Naive thymus-derived CD4-positive, alpha-beta T cell (primary cell): ENCODE measurements around the gene LRRC55. TPM values are rescaled to one million over a fixed set of nuclear protein-coding genes. Genes with fewer than 3 reads are reported as not detected.
A peak's percentile ranks its signal among the peaks of the same experiment; 100 is the strongest.

ENCODE experiments used
- ATAC-seq: fragments of 150-1000 bp; cut with Tn5 transposase; 2 replicates; pipeline ENCODE4 v1.10.0; 2021; ENCODE audit warnings: mild to moderate bottlenecking, moderate library complexity
- CTCF ChIA-PET: fragments of 350-600 bp; sonication (Branson Sonifier 250); formaldehyde crosslinking; loops from one replicate; lab custom pipeline; 2021; ENCODE audit warnings: antibody characterized with exemption; lab: Charles Lee
- POLR2A ChIA-PET: fragments of 350-600 bp; sonication (Branson Sonifier 250); formaldehyde crosslinking; loops from one replicate; lab custom pipeline; 2021; ENCODE audit warnings: antibody characterized with exemption, inconsistent platforms; lab: Charles Lee
- DNase-seq, 9 donors: peaks; one replicate each; pipeline versions ENCODE4 v3.0.0 to v3.0.0-alpha.2; 2020 to 2022; ENCODE audit warnings: mixed read lengths in 1 of 9
- H3K27ac ChIP-seq: one replicate; pipeline ENCODE4 v1.7.0; 2013; ENCODE audit warnings: mild to moderate bottlenecking, low read depth, low read length, moderate library complexity
- H3K27me3 ChIP-seq, 2 donors: one replicate each; pipeline ENCODE4 v1.7.0; 2013; ENCODE audit warnings: low read length in 2 of 2, mild to moderate bottlenecking in 2 of 2, moderate library complexity in 2 of 2; ENCODE audit not compliant: control insufficient read depth in 2 of 2, insufficient read depth in 2 of 2
- H3K36me3 ChIP-seq, 3 experiments: 1 replicate in 2 of 3; 2 replicates in 1 of 3; pipeline ENCODE4 v1.7.0; 2013; ENCODE audit warnings: low read length in 3 of 3, mild to moderate bottlenecking in 3 of 3, moderate library complexity in 1 of 3; ENCODE audit not compliant: insufficient read depth in 3 of 3, control insufficient read depth in 2 of 3
- H3K4me1 ChIP-seq, 2 donors: one replicate each; pipeline ENCODE4 v1.7.0; 2013; ENCODE audit warnings: low read length in 2 of 2, mild to moderate bottlenecking in 2 of 2, moderate library complexity in 1 of 2; ENCODE audit not compliant: control insufficient read depth in 2 of 2, insufficient read depth in 2 of 2
- H3K4me3 ChIP-seq: 2 replicates; pipeline ENCODE4 v1.7.0; 2013; ENCODE audit warnings: mild to moderate bottlenecking, low read length
- H3K9me3 ChIP-seq, 3 experiments: 1 replicate in 2 of 3; 2 replicates in 1 of 3; pipeline ENCODE4 v1.7.0; 2013; ENCODE audit warnings: low read length in 3 of 3; ENCODE audit not compliant: control insufficient read depth in 2 of 3
- H3K27ac Mint-ChIP-seq, 9 donors: one replicate each; pipeline ENCODE4 v1.8.0; 2020 to 2022; ENCODE audit warnings: mixed read lengths in 9 of 9, mild to moderate bottlenecking in 8 of 9, moderate library complexity in 5 of 9, inconsistent platforms in 2 of 9
- H3K27me3 Mint-ChIP-seq, 5 donors: one replicate each; pipeline ENCODE4 v1.8.0; 2021 to 2022; ENCODE audit warnings: mixed read lengths in 5 of 5, mild to moderate bottlenecking in 1 of 5
- H3K36me3 Mint-ChIP-seq, 5 donors: one replicate each; pipeline ENCODE4 v1.8.0; 2020 to 2022; ENCODE audit warnings: mixed read lengths in 5 of 5, mild to moderate bottlenecking in 3 of 5, inconsistent platforms in 1 of 5
- H3K4me1 Mint-ChIP-seq, 7 donors: one replicate each; pipeline ENCODE4 v1.8.0; 2020 to 2022; ENCODE audit warnings: mixed read lengths in 7 of 7, mild to moderate bottlenecking in 3 of 7, inconsistent platforms in 1 of 7
- H3K4me3 Mint-ChIP-seq, 10 donors: one replicate each; pipeline ENCODE4 v1.8.0; 2020 to 2022; ENCODE audit warnings: mild to moderate bottlenecking in 10 of 10, mixed read lengths in 10 of 10, moderate library complexity in 6 of 10, inconsistent platforms in 2 of 10
- H3K9me3 Mint-ChIP-seq, 11 donors: one replicate each; pipeline ENCODE4 v1.8.0; 2020 to 2022; ENCODE audit warnings: mixed read lengths in 11 of 11, mild to moderate bottlenecking in 4 of 11, inconsistent platforms in 1 of 11, moderate library complexity in 1 of 11
- intact Hi-C, 2 donors: fragments of 100-400 bp; cut with micrococcal nuclease; formaldehyde crosslinking; loops; one replicate each; pipeline ENCODE4 v1.15.1; 2023
- polyA plus RNA-seq, 2 donors: library from polyadenylated mRNA; unstranded; fragments of 300-500 nt; fragmentation: Illumina TruSeq; gene quantifications; one replicate each; pipeline ENCODE4 v1.2.3, GENCODE V29; 2021
- total RNA-seq, 6 experiments: library from RNA in 5 of 6; stranded (reverse) in 5 of 6; gene quantifications; 1 replicate in 5 of 6; 2 replicates in 1 of 6; pipeline ENCODE4 v1.2.3 and lab custom pipeline; 2021 to 2026

The LRRC55 gene
- total and polyA plus RNA-seq, 7 experiments from 2014 or later = not detected

- POLR2A ChIA-PET = no interaction called here
- Mint-ChIP-seq H3K27ac (no peak overlapping the region), H3K4me1 (peaks cover 0 to 6% (median 6%) of the 10 kb centered on the region in 7 donors), H3K27me3 (peaks cover 52 to 75% (median 60%) of the 10 kb centered on the region in 5 donors), H3K36me3 (no peaks in the 10 kb centered on the region), H3K9me3 (peaks cover 0 to 3% (median 0%) of the 10 kb centered on the region in 11 donors), H3K4me3 (no peak overlapping the region)
- no peaks in the 10 kb centered on the region for H3K4me1 ChIP-seq
- H3K27me3 ChIP-seq = no peaks in the 10 kb centered on the region
- H3K36me3 ChIP-seq = no peaks in the 10 kb centered on the region
- no peak overlapping the region for H3K4me3 ChIP-seq
- no peaks in the 10 kb centered on the region for H3K9me3 ChIP-seq
- ATAC-seq (no peak), DNase-seq (no peak)
- intact Hi-C loops = no loop called here
- H3K27ac ChIP-seq = no peak overlapping the region
- CTCF ChIA-PET = no interaction called here
Observed at GRCh38 chr11:57230316-57230715, 48.6 kb downstream of the LRRC55 start.

- ATAC-seq = no peak
- intact Hi-C loops = no loop called here
- Histone ChIP-seq H3K4me1 (no peaks in the 10 kb centered on the region), H3K9me3 (no peaks in the 10 kb centered on the region), H3K36me3 (no peaks in the 10 kb centered on the region), H3K27ac (no peak overlapping the region), H3K27me3 (no peaks in the 10 kb centered on the region), H3K4me3 (no peak overlapping the region)
- H3K4me3 Mint-ChIP-seq = no peak overlapping the region
- H3K27me3 Mint-ChIP-seq = peaks cover 58 to 75% (median 62%) of the 10 kb centered on the region in 5 donors
- peaks cover 0 to 3% (median 0%) of the 10 kb centered on the region in 11 donors for H3K9me3 Mint-ChIP-seq
- H3K4me1 Mint-ChIP-seq = peaks cover 0 to 6% (median 6%) of the 10 kb centered on the region in 7 donors
- CTCF ChIA-PET = no interaction called here
- H3K36me3 Mint-ChIP-seq = no peaks in the 10 kb centered on the region
- no peak for DNase-seq
- no peak overlapping the region for H3K27ac Mint-ChIP-seq
- POLR2A ChIA-PET = no interaction called here
Observed at GRCh38 chr11:57230791-57231538, 49.2 kb downstream of the LRRC55 start.

- DNase-seq (no peak), ATAC-seq (no peak)
- POLR2A ChIA-PET = no interaction called here
- Histone ChIP-seq H3K36me3 (no peaks in the 10 kb centered on the region), H3K4me1 (no peaks in the 10 kb centered on the region), H3K9me3 (no peaks in the 10 kb centered on the region), H3K4me3 (no peak overlapping the region), H3K27me3 (no peaks in the 10 kb centered on the region), H3K27ac (no peak overlapping the region)
- Mint-ChIP-seq H3K4me1 (peaks cover 0 to 6% (median 6%) of the 10 kb centered on the region in 7 donors), H3K9me3 (peaks cover 0 to 3% (median 0%) of the 10 kb centered on the region in 11 donors), H3K27me3 (peaks cover 60 to 79% (median 61%) of the 10 kb centered on the region in 5 donors), H3K36me3 (no peaks in the 10 kb centered on the region), H3K27ac (peak overlapping the region in 1 of 9 donors; percentile 17), H3K4me3 (no peak overlapping the region)
- intact Hi-C loops = no loop called here
- CTCF ChIA-PET = no interaction called here
Observed at GRCh38 chr11:57231539-57232253, 49.9 kb downstream of the LRRC55 start.

GRCh38 chr11:57233702-57234101, 51.9 kb downstream of the LRRC55 start:
- peaks cover 62 to 89% (median 76%) of the 10 kb centered on the region in 5 donors for H3K27me3 Mint-ChIP-seq
- no peaks in the 10 kb centered on the region for H3K36me3 Mint-ChIP-seq
- peaks cover 0 to 16% (median 6%) of the 10 kb centered on the region in 7 donors for H3K4me1 Mint-ChIP-seq
- H3K27ac Mint-ChIP-seq = no peak overlapping the region
- H3K4me1 ChIP-seq = no peaks in the 10 kb centered on the region
- no peak overlapping the region for H3K4me3 ChIP-seq
- no peaks in the 10 kb centered on the region for H3K36me3 ChIP-seq
- H3K4me3 Mint-ChIP-seq = no peak overlapping the region
- H3K9me3 Mint-ChIP-seq = peaks cover 0 to 3% (median 0%) of the 10 kb centered on the region in 11 donors
- DNase-seq (no peak), ATAC-seq (no peak)
- CTCF ChIA-PET = no interaction called here
- no peaks in the 10 kb centered on the region for H3K9me3 ChIP-seq
- intact Hi-C loops = no loop called here
- H3K27me3 ChIP-seq = no peaks in the 10 kb centered on the region
- POLR2A ChIA-PET = no interaction called here
- no peak overlapping the region for H3K27ac ChIP-seq

- intact Hi-C loops = no loop called here
- ChIA-PET POLR2A (no interaction called here), CTCF (no interaction called here)
- Mint-ChIP-seq H3K4me3 (no peak overlapping the region), H3K9me3 (peaks cover 0 to 3% (median 0%) of the 10 kb centered on the region in 11 donors), H3K36me3 (no peaks in the 10 kb centered on the region), H3K4me1 (peaks cover 0 to 16% (median 6%) of the 10 kb centered on the region in 7 donors), H3K27me3 (peaks cover 56 to 86% (median 66%) of the 10 kb centered on the region in 5 donors), H3K27ac (no peak overlapping the region)
- no peak for ATAC-seq
- H3K4me3 ChIP-seq = no peak overlapping the region
- H3K4me1 ChIP-seq = no peaks in the 10 kb centered on the region
- no peaks in the 10 kb centered on the region for H3K27me3 ChIP-seq
- H3K27ac ChIP-seq = no peak overlapping the region
- H3K36me3 ChIP-seq = no peaks in the 10 kb centered on the region
- no peaks in the 10 kb centered on the region for H3K9me3 ChIP-seq
- no peak for DNase-seq
Observed at GRCh38 chr11:57235761-57236703, 54.3 kb downstream of the LRRC55 start.

GRCh38 chr11:57237204-57237681, 55.5 kb downstream of the LRRC55 start, which contains the start of gene APLNR:
Gene APLNR, minus strand, starts transcription at chr11:57237250. Its CDS starts 246 bp downstream, at chr11:57237004.
- Histone ChIP-seq H3K27me3 (no peaks in the 10 kb centered on the region), H3K27ac (no peak within 1 kb of the TSS), H3K4me3 (no peak within 1 kb of the TSS), H3K36me3 (no peaks in the 10 kb centered on the region), H3K9me3 (no peaks in the 10 kb centered on the region), H3K4me1 (no peaks in the 10 kb centered on the region)
- Mint-ChIP-seq H3K36me3 (no peaks in the 10 kb centered on the region), H3K27me3 (peaks cover 55 to 78% (median 60%) of the 10 kb centered on the region in 5 donors), H3K4me3 (peak within 1 kb of the TSS in 1 of 10 donors; percentile 23), H3K9me3 (no peaks in the 10 kb centered on the region), H3K27ac (peak within 1 kb of the TSS in 1 of 9 donors; percentile 4), H3K4me1 (peaks cover 0 to 10% (median 0%) of the 10 kb centered on the region in 7 donors)
- ChIA-PET CTCF (no interaction called here), POLR2A (no interaction called here)
- ATAC-seq = no peak
- DNase-seq = no peak
- intact Hi-C loops = no loop called here
